AG20443 (cell line): ENCODE measurements around the gene ARHGEF2.

Experiments
- DNase-seq: peaks from one replicate; pipeline ENCODE4 v3.0.0; 2012; ENCODE audit warnings: low spot score, mixed read lengths

Gene ARHGEF2

GRCh38 chr1:155978325-155978972, at the start of gene ARHGEF2:
Gene ARHGEF2, minus strand, starts transcription at chr1:155978547. Its CDS starts 120 bp downstream, at chr1:155978427.
- peak; percentile 70 for DNase-seq

- no peak for DNase-seq
These were observed 48.2 kb upstream of the ARHGEF2 start for GRCh38 chr1:156026588-156026987.

GRCh38 chr1:156025876-156026275, 47.5 kb upstream of the ARHGEF2 start:
- peak; percentile 67 for DNase-seq

GRCh38 chr1:156024801-156025200, 46.5 kb upstream of the ARHGEF2 start:
- no peak for DNase-seq

- no peak for DNase-seq
These were observed 43.6 kb upstream of the ARHGEF2 start for GRCh38 chr1:156021954-156022353.

- DNase-seq, result no peak
These were observed 42.7 kb upstream of the ARHGEF2 start for GRCh38 chr1:156021093-156021428.

GRCh38 chr1:156020293-156021092, 42.1 kb upstream of the ARHGEF2 start, which contains the start of gene SSR2:
Gene SSR2, minus strand, starts transcription at chr1:156020951. Its CDS starts 784 bp downstream, at chr1:156020167.
- DNase-seq, result peak; percentile 97

- no peak for DNase-seq
These were observed 41.6 kb upstream of the ARHGEF2 start for GRCh38 chr1:156019946-156020292.

- no peak for DNase-seq
These were observed 36.5 kb upstream of the ARHGEF2 start for GRCh38 chr1:156014829-156015228.

- DNase-seq, result no peak
These were observed 33.9 kb upstream of the ARHGEF2 start for GRCh38 chr1:156012051-156012817.

GRCh38 chr1:156009404-156009803, 31.1 kb upstream of the ARHGEF2 start:
- DNase-seq, result peak; percentile 2

- peak; percentile 14 for DNase-seq
These were observed 28.5 kb upstream of the ARHGEF2 start for GRCh38 chr1:156006666-156007376.

GRCh38 chr1:156004843-156005584, 26.7 kb upstream of the ARHGEF2 start:
- no peak for DNase-seq

- no peak for DNase-seq
These were observed 25.5 kb upstream of the ARHGEF2 start for GRCh38 chr1:156003923-156004188.

- no peak for DNase-seq
These were observed 24.0 kb upstream of the ARHGEF2 start for GRCh38 chr1:156002188-156002911.

GRCh38 chr1:156001662-156002171, 23.4 kb upstream of the ARHGEF2 start:
- no peak for DNase-seq

- DNase-seq, result no peak
These were observed 22.8 kb upstream of the ARHGEF2 start for GRCh38 chr1:156001021-156001661.

- no peak for DNase-seq
These were observed 21.6 kb upstream of the ARHGEF2 start for GRCh38 chr1:155999964-156000363.

GRCh38 chr1:155996166-155996565, 17.8 kb upstream of the ARHGEF2 start:
- no peak for DNase-seq

GRCh38 chr1:155993595-155993994, 15.2 kb upstream of the ARHGEF2 start:
- no peak for DNase-seq
